CD8-positive, alpha-beta memory T cell (primary cell): ENCODE measurements around the gene ZCCHC14. TPM values are rescaled to one million over a fixed set of nuclear protein-coding genes. Genes with fewer than 3 reads are reported as not detected.

Source experiments
- CTCF ChIA-PET: fragments of 350-600 bp; sonication (Branson Sonifier 250); formaldehyde crosslinking; loops from one replicate; lab custom pipeline; 2021; ENCODE audit warnings: antibody characterized with exemption; lab: Charles Lee
- POLR2A ChIA-PET: fragments of 350-600 bp; sonication (Branson Sonifier 250); formaldehyde crosslinking; loops from one replicate; lab custom pipeline; 2021; ENCODE audit warnings: antibody characterized with exemption; lab: Charles Lee
- DNase-seq, 5 donors: peaks; one replicate each; pipeline versions ENCODE4 v3.0.0 to v3.0.0-alpha.2; 2020 to 2022; ENCODE audit warnings: mixed read lengths in 1 of 5
- H3K27ac ChIP-seq: one replicate; pipeline ENCODE4 v1.7.0; 2013; ENCODE audit warnings: low read depth, mild to moderate bottlenecking, low read length, moderate library complexity
- H3K27me3 ChIP-seq: 2 replicates; pipeline ENCODE4 v1.7.0; 2013; ENCODE audit warnings: low read length, mild to moderate bottlenecking; ENCODE audit not compliant: insufficient read depth, poor library complexity, severe bottlenecking
- H3K36me3 ChIP-seq: 2 replicates; pipeline ENCODE4 v1.7.0; 2013; ENCODE audit warnings: mild to moderate bottlenecking, low read length, moderate library complexity; ENCODE audit not compliant: insufficient read depth
- H3K4me1 ChIP-seq: 2 replicates; pipeline ENCODE4 v1.7.0; 2013; ENCODE audit warnings: mild to moderate bottlenecking, low read length, moderate library complexity; ENCODE audit not compliant: insufficient read depth
- H3K4me3 ChIP-seq: 2 replicates; pipeline ENCODE4 v1.7.0; 2013; ENCODE audit warnings: mild to moderate bottlenecking, low read length
- H3K9me3 ChIP-seq: 2 replicates; pipeline ENCODE4 v1.7.0; 2013; ENCODE audit warnings: mild to moderate bottlenecking, low read length
- H3K27ac Mint-ChIP-seq, 8 donors: one replicate each; pipeline ENCODE4 v1.8.0; 2020 to 2021; ENCODE audit warnings: mixed read lengths in 8 of 8, mild to moderate bottlenecking in 6 of 8, inconsistent platforms in 3 of 8, moderate library complexity in 3 of 8
- H3K27me3 Mint-ChIP-seq, 2 donors: one replicate each; pipeline ENCODE4 v1.8.0; 2020 to 2021; ENCODE audit warnings: mixed read lengths in 2 of 2, mild to moderate bottlenecking in 1 of 2, moderate library complexity in 1 of 2
- H3K36me3 Mint-ChIP-seq, 3 donors: one replicate each; pipeline ENCODE4 v1.8.0; 2020 to 2021; ENCODE audit warnings: mixed read lengths in 3 of 3, inconsistent platforms in 1 of 3, mild to moderate bottlenecking in 1 of 3
- H3K4me1 Mint-ChIP-seq, 3 donors: one replicate each; pipeline ENCODE4 v1.8.0; 2020 to 2021; ENCODE audit warnings: mixed read lengths in 3 of 3, inconsistent platforms in 1 of 3, mild to moderate bottlenecking in 1 of 3
- H3K4me3 Mint-ChIP-seq, 7 donors: one replicate each; pipeline ENCODE4 v1.8.0; 2020 to 2021; ENCODE audit warnings: mixed read lengths in 7 of 7, mild to moderate bottlenecking in 6 of 7, moderate library complexity in 4 of 7, inconsistent platforms in 2 of 7
- H3K9me3 Mint-ChIP-seq, 5 donors: one replicate each; pipeline ENCODE4 v1.8.0; 2020 to 2022; ENCODE audit warnings: mixed read lengths in 5 of 5, mild to moderate bottlenecking in 3 of 5, moderate library complexity in 2 of 5, inconsistent platforms in 1 of 5
- polyA plus RNA-seq: library from polyadenylated mRNA; unstranded; fragments of 300-500 nt; fragmentation: Illumina TruSeq; gene quantifications from one replicate; pipeline ENCODE4 v1.2.3, GENCODE V29; 2021
- total RNA-seq, 2 experiments: library from RNA; stranded (reverse); gene quantifications; one replicate each; pipeline ENCODE4 v1.2.3, GENCODE V29; 2021

Gene ZCCHC14
- total and polyA plus RNA-seq, 3 experiments from 2014 or later, result 0.77 to 6.2 (median 6.1) TPM

DNA sequence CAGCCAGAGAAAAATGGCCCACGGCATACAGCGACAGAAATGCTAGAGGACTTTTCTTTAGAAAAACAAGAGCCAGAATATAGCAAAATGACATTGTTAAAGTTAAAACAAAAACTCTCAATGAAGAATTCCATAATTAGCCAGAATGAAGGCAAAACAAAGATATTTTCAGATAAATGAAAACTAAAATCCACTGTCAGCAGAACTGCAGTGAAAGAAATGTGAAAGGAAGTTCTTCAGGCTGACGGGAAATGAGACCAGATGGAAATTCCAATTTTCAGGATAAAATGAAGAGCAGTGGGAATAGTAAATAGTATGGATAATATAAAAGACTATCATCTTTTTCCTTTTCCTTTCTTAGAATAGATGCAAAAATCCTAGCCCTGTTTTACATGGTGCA lies 38.4 kb downstream of the ZCCHC14 start:
- H3K36me3 Mint-ChIP-seq, result peaks cover 0 to 71% (median 13%) of the 10 kb centered on the region in 3 donors

GRCh38 chr16:87453326-87453725 lies 39.5 kb downstream of the ZCCHC14 start:
- H3K4me3 ChIP-seq, result no peak overlapping the region
- no peaks in the 10 kb centered on the region for H3K27me3 ChIP-seq
- no peaks in the 10 kb centered on the region for H3K27me3 Mint-ChIP-seq
- no peaks in the 10 kb centered on the region for H3K4me1 ChIP-seq
- H3K27ac Mint-ChIP-seq, result peak overlapping the region in 1 of 8 donors; percentile 29
- H3K27ac ChIP-seq, result no peak overlapping the region
- no peak overlapping the region for H3K4me3 Mint-ChIP-seq
- no peaks in the 10 kb centered on the region for H3K9me3 ChIP-seq
- no peak for DNase-seq
- H3K36me3 ChIP-seq, result peaks cover 6% of the 10 kb centered on the region
- ChIA-PET CTCF (interaction anchor here (2.0 kb wide), 1 partner anchor 10 kb away, joined by 4 read pairs; no protein-coding TSS in a partner anchor), POLR2A (no interaction called here)
- no peaks in the 10 kb centered on the region for H3K9me3 Mint-ChIP-seq
- H3K4me1 Mint-ChIP-seq, result peaks cover 12 to 14% (median 13%) of the 10 kb centered on the region in 3 donors
- peaks cover 0 to 70% (median 18%) of the 10 kb centered on the region in 3 donors for H3K36me3 Mint-ChIP-seq

More for the DNA sequence above, 38.4 kb downstream of the ZCCHC14 start:
- ChIA-PET CTCF (interaction anchor here (2.0 kb wide), 1 partner anchor 9 kb away, joined by 4 read pairs; no protein-coding TSS in a partner anchor), POLR2A (no interaction called here)
- H3K36me3 ChIP-seq, result peaks cover 13% of the 10 kb centered on the region
- DNase-seq, result no peak
- no peaks in the 10 kb centered on the region for H3K4me1 ChIP-seq
- no peak overlapping the region for H3K27ac ChIP-seq
- peaks cover 12 to 15% (median 13%) of the 10 kb centered on the region in 3 donors for H3K4me1 Mint-ChIP-seq
- H3K4me3 ChIP-seq, result no peak overlapping the region
- no peaks in the 10 kb centered on the region for H3K9me3 ChIP-seq
- H3K9me3 Mint-ChIP-seq, result no peaks in the 10 kb centered on the region
- no peak overlapping the region for H3K4me3 Mint-ChIP-seq
- no peaks in the 10 kb centered on the region for H3K27me3 Mint-ChIP-seq
- H3K27ac Mint-ChIP-seq, result peak overlapping the region in 1 of 8 donors; percentile 23
- no peaks in the 10 kb centered on the region for H3K27me3 ChIP-seq

- Histone ChIP-seq H3K36me3 (no peaks in the 10 kb centered on the region), H3K9me3 (no peaks in the 10 kb centered on the region), H3K27ac (no peak overlapping the region), H3K4me1 (no peaks in the 10 kb centered on the region), H3K4me3 (no peak overlapping the region), H3K27me3 (no peaks in the 10 kb centered on the region)
- Mint-ChIP-seq H3K9me3 (no peaks in the 10 kb centered on the region), H3K27me3 (no peaks in the 10 kb centered on the region), H3K4me3 (no peak overlapping the region), H3K4me1 (peaks cover 0 to 6% (median 0%) of the 10 kb centered on the region in 3 donors), H3K36me3 (peaks cover 0 to 72% (median 19%) of the 10 kb centered on the region in 3 donors), H3K27ac (peak overlapping the region in 3 of 8 donors; percentile 60 to 70 (median 68))
- CTCF ChIA-PET, result no interaction called here
- POLR2A ChIA-PET, result no interaction called here
- DNase-seq, result no peak
Measured at GRCh38 chr16:87451563-87452210, 41.1 kb downstream of the ZCCHC14 start.

GRCh38 chr16:87448866-87449265 lies 44.0 kb downstream of the ZCCHC14 start:
- H3K27ac ChIP-seq, result no peak overlapping the region
- H3K27me3 Mint-ChIP-seq, result no peaks in the 10 kb centered on the region
- H3K36me3 ChIP-seq, result no peaks in the 10 kb centered on the region
- no peaks in the 10 kb centered on the region for H3K27me3 ChIP-seq
- peak overlapping the region in 2 of 8 donors; percentile 25 to 70 for H3K27ac Mint-ChIP-seq
- H3K36me3 Mint-ChIP-seq, result peaks cover 5 to 70% (median 24%) of the 10 kb centered on the region in 3 donors
- CTCF ChIA-PET, result no interaction called here
- no peak for DNase-seq
- peaks cover 0 to 6% (median 0%) of the 10 kb centered on the region in 3 donors for H3K4me1 Mint-ChIP-seq
- POLR2A ChIA-PET, result no interaction called here
- H3K9me3 Mint-ChIP-seq, result no peaks in the 10 kb centered on the region
- no peaks in the 10 kb centered on the region for H3K4me1 ChIP-seq
- H3K9me3 ChIP-seq, result no peaks in the 10 kb centered on the region
- H3K4me3 Mint-ChIP-seq, result no peak overlapping the region
- no peak overlapping the region for H3K4me3 ChIP-seq

DNA sequence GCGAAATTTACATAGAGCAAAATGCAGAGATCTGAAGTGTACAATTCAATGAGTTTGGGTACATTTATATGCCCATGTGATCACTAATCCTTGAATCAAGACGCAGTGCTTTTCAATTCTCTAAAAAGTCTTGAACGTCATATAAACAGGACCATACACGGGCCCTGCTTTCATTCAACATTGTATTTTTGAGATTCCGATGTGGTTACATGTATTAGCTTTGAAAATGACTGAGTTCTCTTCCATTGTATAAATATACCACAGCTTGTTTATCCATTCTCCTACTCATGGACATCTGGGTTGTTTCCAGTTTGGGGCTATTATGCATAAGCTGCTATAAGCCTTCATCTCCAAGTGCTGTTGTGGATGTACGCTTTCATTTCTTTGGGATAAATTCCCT lies 45.5 kb downstream of the ZCCHC14 start:
- ChIA-PET CTCF (no interaction called here), POLR2A (no interaction called here)
- peak overlapping the region in 1 of 8 donors; percentile 11 for H3K27ac Mint-ChIP-seq
- H3K36me3 Mint-ChIP-seq, result peaks cover 5 to 57% (median 21%) of the 10 kb centered on the region in 3 donors
- Histone ChIP-seq H3K36me3 (no peaks in the 10 kb centered on the region), H3K4me1 (no peaks in the 10 kb centered on the region), H3K4me3 (no peak overlapping the region), H3K27ac (no peak overlapping the region), H3K9me3 (no peaks in the 10 kb centered on the region), H3K27me3 (no peaks in the 10 kb centered on the region)
- no peak overlapping the region for H3K4me3 Mint-ChIP-seq
- no peaks in the 10 kb centered on the region for H3K27me3 Mint-ChIP-seq
- no peak for DNase-seq
- peaks cover 0 to 8% (median 0%) of the 10 kb centered on the region in 3 donors for H3K4me1 Mint-ChIP-seq
- no peaks in the 10 kb centered on the region for H3K9me3 Mint-ChIP-seq

DNA sequence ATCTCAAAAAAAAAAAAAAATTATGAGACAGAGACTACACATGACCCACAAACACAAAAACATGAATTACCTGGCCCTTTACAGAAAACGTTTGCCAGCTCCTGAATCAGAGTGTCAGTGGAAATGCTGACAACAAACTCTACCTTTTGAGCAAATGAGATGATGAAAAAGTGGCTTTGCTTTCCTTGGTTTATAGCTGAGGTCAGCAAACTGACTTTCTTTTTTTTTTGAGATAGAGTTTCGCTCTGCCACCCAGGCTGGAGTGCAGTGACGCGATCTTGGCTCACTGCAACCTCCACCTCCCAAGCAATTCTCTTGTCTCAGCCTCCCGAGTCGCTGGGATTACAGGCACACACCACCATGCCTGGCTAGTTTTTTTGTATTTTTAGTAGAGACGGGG lies 46.3 kb downstream of the ZCCHC14 start:
- no peak overlapping the region for H3K4me3 Mint-ChIP-seq
- ChIA-PET CTCF (no interaction called here), POLR2A (no interaction called here)
- peaks cover 0 to 6% (median 0%) of the 10 kb centered on the region in 3 donors for H3K4me1 Mint-ChIP-seq
- peak overlapping the region in 1 of 8 donors; percentile 4 for H3K27ac Mint-ChIP-seq
- H3K9me3 Mint-ChIP-seq, result no peaks in the 10 kb centered on the region
- no peaks in the 10 kb centered on the region for H3K36me3 ChIP-seq
- no peaks in the 10 kb centered on the region for H3K9me3 ChIP-seq
- peaks cover 5 to 49% (median 19%) of the 10 kb centered on the region in 3 donors for H3K36me3 Mint-ChIP-seq
- DNase-seq, result no peak
- H3K27me3 Mint-ChIP-seq, result no peaks in the 10 kb centered on the region
- H3K27me3 ChIP-seq, result no peaks in the 10 kb centered on the region
- no peak overlapping the region for H3K27ac ChIP-seq
- H3K4me3 ChIP-seq, result no peak overlapping the region
- no peaks in the 10 kb centered on the region for H3K4me1 ChIP-seq

DNA sequence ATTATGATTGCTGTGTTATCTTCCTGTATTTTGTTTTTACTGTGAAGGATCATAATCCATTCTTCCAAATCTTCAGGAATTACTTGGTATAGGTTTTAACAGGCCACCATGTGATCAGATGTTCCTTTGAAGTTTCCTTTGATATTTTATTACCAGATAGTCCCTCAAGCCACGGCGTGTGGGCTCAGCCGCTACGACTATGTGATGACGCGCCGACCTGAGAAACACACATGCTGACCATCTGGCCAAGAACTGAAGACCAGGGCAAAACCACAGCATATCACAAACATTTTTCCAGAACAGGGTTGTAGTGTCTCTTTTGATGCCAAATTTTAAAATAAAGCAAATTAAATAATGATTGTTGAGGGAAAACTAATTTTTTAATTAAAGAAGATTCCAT lies 47.3 kb downstream of the ZCCHC14 start:
- no peaks in the 10 kb centered on the region for H3K9me3 Mint-ChIP-seq
- ChIA-PET CTCF (no interaction called here), POLR2A (no interaction called here)
- H3K4me1 Mint-ChIP-seq, result peaks cover 0 to 5% (median 0%) of the 10 kb centered on the region in 3 donors
- peak overlapping the region in 2 of 8 donors; percentile 47 to 87 for H3K27ac Mint-ChIP-seq
- Histone ChIP-seq H3K9me3 (no peaks in the 10 kb centered on the region), H3K36me3 (no peaks in the 10 kb centered on the region), H3K27ac (no peak overlapping the region), H3K4me3 (no peak overlapping the region), H3K4me1 (no peaks in the 10 kb centered on the region), H3K27me3 (no peaks in the 10 kb centered on the region)
- H3K4me3 Mint-ChIP-seq, result no peak overlapping the region
- DNase-seq, result no peak
- H3K36me3 Mint-ChIP-seq, result peaks cover 5 to 49% (median 19%) of the 10 kb centered on the region in 3 donors
- H3K27me3 Mint-ChIP-seq, result no peaks in the 10 kb centered on the region

DNA sequence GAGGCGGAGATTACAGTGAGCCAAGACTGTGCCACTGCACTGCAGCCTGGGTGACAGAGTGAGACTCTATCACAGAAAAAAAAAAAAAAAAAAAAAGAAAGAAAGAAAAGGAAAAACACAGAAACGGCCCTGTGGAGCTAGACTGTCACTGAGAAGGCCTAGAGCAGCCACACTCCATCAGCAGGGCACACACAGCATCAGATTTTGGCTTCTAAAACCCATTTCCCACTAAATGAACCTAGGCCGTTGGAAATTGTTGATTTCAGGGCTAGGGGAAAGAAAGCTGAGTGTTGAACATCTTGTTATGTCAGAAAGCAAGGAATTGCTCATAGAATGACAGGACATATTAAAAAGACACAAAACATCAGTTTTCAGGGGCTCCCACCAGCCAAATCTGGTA lies 48.9 kb downstream of the ZCCHC14 start:
- Histone ChIP-seq H3K36me3 (no peaks in the 10 kb centered on the region), H3K4me3 (no peak overlapping the region), H3K9me3 (no peaks in the 10 kb centered on the region), H3K4me1 (no peaks in the 10 kb centered on the region), H3K27ac (no peak overlapping the region), H3K27me3 (no peaks in the 10 kb centered on the region)
- ChIA-PET POLR2A (no interaction called here), CTCF (interaction anchor here (1.0 kb wide), 1 partner anchor 7 kb away, joined by 3 read pairs; no protein-coding TSS in a partner anchor)
- H3K9me3 Mint-ChIP-seq, result no peaks in the 10 kb centered on the region
- H3K4me3 Mint-ChIP-seq, result no peak overlapping the region
- H3K27me3 Mint-ChIP-seq, result no peaks in the 10 kb centered on the region
- no peak overlapping the region for H3K27ac Mint-ChIP-seq
- DNase-seq, result no peak
- H3K36me3 Mint-ChIP-seq, result peaks cover 5 to 42% (median 19%) of the 10 kb centered on the region in 3 donors
- peaks cover 0 to 3% (median 0%) of the 10 kb centered on the region in 3 donors for H3K4me1 Mint-ChIP-seq
